Measurements from ENCODE around the gene MYO3A.

MYO3A gene

GRCh38 chr10:26215935-26216584, 282.0 kb downstream of the MYO3A start:
- DNase-seq = peak; percentile 27

GRCh38 chr10:26216585-26217395, 282.8 kb downstream of the MYO3A start, which contains the start of gene GAD2:
GAD2 (plus strand) TSS chr10:26216774; CDS start chr10:26216810, 36 bp downstream.
- DNase-seq = no peak

- no peak for DNase-seq
These were observed 283.5 kb downstream of the MYO3A start for GRCh38 chr10:26217396-26218086.

- DNase-seq = no peak
These were observed 285.6 kb downstream of the MYO3A start for GRCh38 chr10:26219676-26220075.

GRCh38 chr10:26220901-26221300, 286.9 kb downstream of the MYO3A start:
- DNase-seq = no peak

- DNase-seq = no peak
These were observed 287.5 kb downstream of the MYO3A start for GRCh38 chr10:26221541-26221940.

GRCh38 chr10:26222563-26222962, 288.5 kb downstream of the MYO3A start:
- DNase-seq = no peak

GRCh38 chr10:26225322-26225721, 291.3 kb downstream of the MYO3A start:
- DNase-seq = no peak

GRCh38 chr10:26227786-26228185, 293.8 kb downstream of the MYO3A start:
- DNase-seq = no peak

GRCh38 chr10:26232174-26232573, 298.1 kb downstream of the MYO3A start:
- DNase-seq = no peak

GRCh38 chr10:26235761-26236160, 301.7 kb downstream of the MYO3A start:
- no peak for DNase-seq

- no peak for DNase-seq
These were observed 304.3 kb downstream of the MYO3A start for GRCh38 chr10:26238378-26238777.

- DNase-seq = no peak
These were observed 308.8 kb downstream of the MYO3A start for GRCh38 chr10:26242706-26243350.

- no peak for DNase-seq
These were observed 309.3 kb downstream of the MYO3A start for GRCh38 chr10:26243351-26243720.

- DNase-seq = no peak
These were observed 315.7 kb downstream of the MYO3A start for GRCh38 chr10:26249681-26250080.

GRCh38 chr10:26251925-26252324, 317.9 kb downstream of the MYO3A start:
- DNase-seq = no peak

GRCh38 chr10:26254616-26255015, 320.6 kb downstream of the MYO3A start:
- DNase-seq = no peak

GRCh38 chr10:26259341-26259740, 325.3 kb downstream of the MYO3A start:
- DNase-seq = no peak

All from RPMI8226 (cell line).